Breast epithelium (tissue), 3 donors: Measurements from ENCODE around the gene CD4.

Experiments used
- CTCF ChIP-seq, 3 donors: fragments of 450-650 bp; IDR thresholded peaks; one replicate each; pipeline ENCODE4 v1.5.1; 2016 to 2017; ENCODE audit warnings: antibody characterized with exemption in 3 of 3, mild to moderate bottlenecking in 3 of 3, moderate library complexity in 3 of 3
- POLR2A ChIP-seq: fragments of 450-650 bp; IDR thresholded peaks from one replicate; pipeline ENCODE4 v1.6.1; 2016; ENCODE audit warnings: antibody characterized with exemption, mild to moderate bottlenecking, moderate library complexity

- TF ChIP-seq CTCF (IDR thresholded peaks at IDR 0.05) (no peak), POLR2A (no peak)
Observed at GRCh38 chr12:6771509-6772330, 17.6 kb upstream of the CD4 start.
